Thyroid gland (tissue), 4 donors: Measurements from ENCODE around the gene ZNF26. TPM values are rescaled to one million over a fixed set of nuclear protein-coding genes. Genes with fewer than 3 reads are reported as not detected.
A peak's percentile ranks its signal among the peaks of the same experiment; 100 is the strongest.
"Not testable (repeated sequence)": the region's sequence is repeated elsewhere in the genome, so short reads cannot be mapped to it uniquely, and the experiment has no call there.

ENCODE experiments used
- DNase-seq, 2 donors: peaks; one replicate each; pipeline ENCODE4 v3.0.0-alpha.2; 2019
- H3K27ac ChIP-seq, 3 donors: fragments of 200-600 bp; sonication (generic); 1 replicate in 2 of 3; 2 replicates in 1 of 3; pipeline ENCODE4 v1.5.1; 2016 to 2019; ENCODE audit warnings: mild to moderate bottlenecking in 1 of 3, moderate library complexity in 1 of 3
- H3K27me3 ChIP-seq: fragments of 200-600 bp; sonication (generic); one replicate; pipeline ENCODE4 v1.5.1; 2019
- H3K36me3 ChIP-seq, 2 donors: fragments of 200-600 bp; sonication (generic); one replicate each; pipeline ENCODE4 v1.5.1; 2016 to 2019
- H3K4me1 ChIP-seq, 2 donors: fragments of 200-600 bp; sonication (generic); one replicate each; pipeline ENCODE4 v1.5.1; 2017 to 2019
- H3K4me3 ChIP-seq, 3 donors: fragments of 200-600 bp; sonication (generic); replicated peaks in 1 of 3; 1 replicate in 2 of 3; 2 replicates in 1 of 3; pipeline ENCODE4 v1.5.1; 2016; ENCODE audit warnings: mild to moderate bottlenecking in 1 of 3
- H3K9me3 ChIP-seq: fragments of 200-600 bp; sonication (generic); one replicate; pipeline ENCODE4 v1.5.1; 2017
- CTCF ChIP-seq, 6 experiments: fragments of 200-600 bp in 3 of 6; fragments of 450-650 bp in 3 of 6; sonication (generic) in 3 of 6; IDR thresholded peaks; one replicate each; pipeline ENCODE4 v1.5.1; 2016 to 2019; ENCODE audit warnings: antibody characterized with exemption in 6 of 6, mild to moderate bottlenecking in 2 of 6, inconsistent platforms in 1 of 6, moderate library complexity in 1 of 6
- POLR2A ChIP-seq, 2 donors: fragments of 450-650 bp; IDR thresholded peaks; one replicate each; pipeline ENCODE4 v1.6.1; 2017; ENCODE audit warnings: antibody characterized with exemption in 2 of 2, mild to moderate bottlenecking in 2 of 2, moderate library complexity in 1 of 2
- WGBS, 2 donors: methylation state at CpG; one replicate each; pipeline ENCODE4 v1.1.5; 2017; 5-methylcytosine and 5-hydroxymethylcytosine counted together
- intact Hi-C: fragments of 100-400 bp; cut with DNase I; formaldehyde crosslinking; loops from one replicate; pipeline ENCODE4 v1.15.1; 2023
- total RNA-seq, 4 donors: library from RNA; depleted of rRNA; stranded (reverse); fragments of >200 nt; gene quantifications; one replicate each; pipeline ENCODE4 v1.2.3, GENCODE V29; 2016

The ZNF26 gene
- 10 to 100 TPM; 10.3 to 25.4 (median 16.4) TPM for total RNA-seq

- H3K27ac ChIP-seq, result peak within 1 kb of the TSS; percentile 71 to 77 (median 73)
- H3K27me3 ChIP-seq, result no peaks in the 10 kb centered on the region
- peak; percentile 91 to 92 for DNase-seq
- H3K4me3 ChIP-seq, result peak within 1 kb of the TSS; percentile 64 to 94 (median 91)
- 2 to 3% methylated on average over 26 to 28 of the region's 76 CpGs for WGBS, 2 donors
- H3K36me3 ChIP-seq, result no peaks in the 10 kb centered on the region
- no peak for TF ChIP-seq CTCF (IDR thresholded peaks at IDR 0.05)
- TF ChIP-seq POLR2A (IDR thresholded peaks at IDR 0.05), result peak in 1 of 2 donors; percentile 71
- H3K4me1 ChIP-seq, result peaks cover 9 to 17% of the 10 kb centered on the region in 2 donors
- intact Hi-C loops, result loop anchor here (5.0 kb wide), 1 partner anchor 91 kb away; no protein-coding TSS in a partner anchor
- H3K9me3 ChIP-seq, result no peaks in the 10 kb centered on the region
These were observed at the start of gene ZNF26 for GRCh38 chr12:132986001-132986884. Gene ZNF26 (plus strand): TSS chr12:132986367. CDS start chr12:132986841, 474 bp downstream.

GRCh38 chr12:132936921-132937320 lies 49.2 kb upstream of the ZNF26 start:
- intact Hi-C loops, H3K4me3 ChIP-seq, DNase-seq, H3K27ac ChIP-seq, H3K27me3 ChIP-seq, H3K9me3 ChIP-seq, H3K4me1 ChIP-seq: not testable (repeated sequence)
- 96% methylated on average over 8 of the region's 8 CpGs for WGBS, 2 donors
- H3K36me3 ChIP-seq, result peaks cover 15 to 16% of the 10 kb centered on the region in 2 donors

GRCh38 chr12:132937476-132937875 lies 48.7 kb upstream of the ZNF26 start:
- DNase-seq, result no peak
- intact Hi-C loops, result no loop called here
- TF ChIP-seq POLR2A (IDR thresholded peaks at IDR 0.05), result no peak
- H3K4me3 ChIP-seq, result no peak overlapping the region
- H3K9me3 ChIP-seq, result no peaks in the 10 kb centered on the region
- no peaks in the 10 kb centered on the region for H3K27me3 ChIP-seq
- H3K4me1 ChIP-seq, result no peaks in the 10 kb centered on the region
- peaks cover 14 to 16% of the 10 kb centered on the region in 2 donors for H3K36me3 ChIP-seq
- no peak overlapping the region for H3K27ac ChIP-seq
- WGBS, 2 donors, result 98 to 99% methylated on average over 2 of the region's 2 CpGs

- H3K9me3 ChIP-seq, intact Hi-C loops, H3K4me3 ChIP-seq, H3K4me1 ChIP-seq, H3K27me3 ChIP-seq, H3K27ac ChIP-seq, DNase-seq: not testable (repeated sequence)
- peaks cover 22 to 28% of the 10 kb centered on the region in 2 donors for H3K36me3 ChIP-seq
- 67% methylated on average over 3 of the region's 25 CpGs; no CpG with 5 or more reads in 1 of the 2 donors for WGBS, 2 donors
These were observed 47.4 kb upstream of the ZNF26 start for GRCh38 chr12:132938807-132939206.

- 98% methylated on average over 15 of the region's 15 CpGs for WGBS, 2 donors
- no peak for TF ChIP-seq POLR2A (IDR thresholded peaks at IDR 0.05)
- TF ChIP-seq CTCF (IDR thresholded peaks at IDR 0.05), result no peak
- Histone ChIP-seq H3K36me3 (peaks cover 36% of the 10 kb centered on the region in 2 donors), H3K4me1 (no peaks in the 10 kb centered on the region), H3K27ac (no peak overlapping the region), H3K4me3 (no peak overlapping the region), H3K27me3 (no peaks in the 10 kb centered on the region), H3K9me3 (no peaks in the 10 kb centered on the region)
- no peak for DNase-seq
- intact Hi-C loops, result no loop called here
These were observed 46.0 kb upstream of the ZNF26 start for GRCh38 chr12:132940071-132940719.

GRCh38 chr12:132941336-132941954 lies 44.7 kb upstream of the ZNF26 start:
- H3K9me3 ChIP-seq, result no peaks in the 10 kb centered on the region

More at GRCh38 chr12:132941336-132941954, 44.7 kb upstream of the ZNF26 start:
- H3K36me3 ChIP-seq, result peaks cover 43 to 44% of the 10 kb centered on the region in 2 donors
- no peak for DNase-seq
- TF ChIP-seq CTCF (IDR thresholded peaks at IDR 0.05) (no peak), POLR2A (IDR thresholded peaks at IDR 0.05) (no peak)
- H3K27ac ChIP-seq, result no peak overlapping the region
- H3K4me1 ChIP-seq, result no peaks in the 10 kb centered on the region
- 95 to 97% methylated on average over 31 to 34 of the region's 34 CpGs for WGBS, 2 donors
- intact Hi-C loops, result no loop called here
- no peak overlapping the region for H3K4me3 ChIP-seq
- no peaks in the 10 kb centered on the region for H3K27me3 ChIP-seq
